HG02798 (cell line): Measurements from ENCODE around the gene LRRC74A.

ENCODE experiments used
- ATAC-seq: cut with Tn5 transposase; IDR thresholded peaks from one replicate; pipeline ENCODE4 v1.9.1; 2021; ENCODE audit warnings: mild to moderate bottlenecking; ENCODE audit not compliant: unreplicated experiment, poor library complexity

LRRC74A gene

GRCh38 chr14:76918256-76918781, 92.1 kb downstream of the LRRC74A start:
- no peak for ATAC-seq

GRCh38 chr14:76918782-76919394, 92.7 kb downstream of the LRRC74A start:
- ATAC-seq, result no peak
